Measurements from ENCODE around the gene FAM107A.

DNA sequence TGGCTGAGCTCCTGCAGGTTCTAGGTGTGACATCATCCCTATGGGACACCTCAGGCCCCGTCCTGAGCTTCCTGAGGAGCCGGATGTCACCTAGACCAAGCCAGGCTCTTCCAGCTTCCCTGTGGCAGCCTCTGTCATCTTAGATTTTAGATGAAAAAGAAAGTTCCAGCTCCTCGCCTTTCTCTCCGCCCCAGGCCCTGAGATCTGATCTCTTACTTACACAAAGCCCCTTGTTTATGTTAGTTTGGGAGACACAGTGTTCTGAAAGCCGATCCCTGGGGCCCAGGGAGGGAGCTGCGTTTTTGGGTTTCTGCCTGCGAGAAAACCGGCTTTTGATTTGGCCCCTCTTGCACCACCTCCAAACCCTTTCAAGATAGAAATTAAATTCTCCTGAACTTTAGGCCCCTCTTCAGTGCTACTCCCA lies 40.2 kb upstream of the FAM107A start:
- TF ChIP-seq, protein P1, sequence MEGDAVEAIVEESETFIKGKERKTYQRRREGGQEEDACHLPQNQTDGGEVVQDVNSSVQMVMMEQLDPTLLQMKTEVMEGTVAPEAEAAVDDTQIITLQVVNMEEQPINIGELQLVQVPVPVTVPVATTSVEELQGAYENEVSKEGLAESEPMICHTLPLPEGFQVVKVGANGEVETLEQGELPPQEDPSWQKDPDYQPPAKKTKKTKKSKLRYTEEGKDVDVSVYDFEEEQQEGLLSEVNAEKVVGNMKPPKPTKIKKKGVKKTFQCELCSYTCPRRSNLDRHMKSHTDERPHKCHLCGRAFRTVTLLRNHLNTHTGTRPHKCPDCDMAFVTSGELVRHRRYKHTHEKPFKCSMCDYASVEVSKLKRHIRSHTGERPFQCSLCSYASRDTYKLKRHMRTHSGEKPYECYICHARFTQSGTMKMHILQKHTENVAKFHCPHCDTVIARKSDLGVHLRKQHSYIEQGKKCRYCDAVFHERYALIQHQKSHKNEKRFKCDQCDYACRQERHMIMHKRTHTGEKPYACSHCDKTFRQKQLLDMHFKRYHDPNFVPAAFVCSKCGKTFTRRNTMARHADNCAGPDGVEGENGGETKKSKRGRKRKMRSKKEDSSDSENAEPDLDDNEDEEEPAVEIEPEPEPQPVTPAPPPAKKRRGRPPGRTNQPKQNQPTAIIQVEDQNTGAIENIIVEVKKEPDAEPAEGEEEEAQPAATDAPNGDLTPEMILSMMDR (conservative IDR thresholded peaks at IDR 0.05; ENCODE audit: low read length) = no peak
- no peak for TF ChIP-seq EZH2phosphoT487 (IDR thresholded peaks at IDR 0.05; ENCODE audit: borderline replicate concordance)

Measured in Loucy (cell line).